ENCODE data around the gene ZNF652. TPM values are rescaled to one million over a fixed set of nuclear protein-coding genes. Genes with fewer than 3 reads are reported as not detected.
"Not testable (repeated sequence)": the region's sequence is repeated elsewhere in the genome, so short reads cannot be mapped to it uniquely, and the experiment has no call there.

ZNF652 gene
- total RNA-seq = 27.5 TPM

DNA sequence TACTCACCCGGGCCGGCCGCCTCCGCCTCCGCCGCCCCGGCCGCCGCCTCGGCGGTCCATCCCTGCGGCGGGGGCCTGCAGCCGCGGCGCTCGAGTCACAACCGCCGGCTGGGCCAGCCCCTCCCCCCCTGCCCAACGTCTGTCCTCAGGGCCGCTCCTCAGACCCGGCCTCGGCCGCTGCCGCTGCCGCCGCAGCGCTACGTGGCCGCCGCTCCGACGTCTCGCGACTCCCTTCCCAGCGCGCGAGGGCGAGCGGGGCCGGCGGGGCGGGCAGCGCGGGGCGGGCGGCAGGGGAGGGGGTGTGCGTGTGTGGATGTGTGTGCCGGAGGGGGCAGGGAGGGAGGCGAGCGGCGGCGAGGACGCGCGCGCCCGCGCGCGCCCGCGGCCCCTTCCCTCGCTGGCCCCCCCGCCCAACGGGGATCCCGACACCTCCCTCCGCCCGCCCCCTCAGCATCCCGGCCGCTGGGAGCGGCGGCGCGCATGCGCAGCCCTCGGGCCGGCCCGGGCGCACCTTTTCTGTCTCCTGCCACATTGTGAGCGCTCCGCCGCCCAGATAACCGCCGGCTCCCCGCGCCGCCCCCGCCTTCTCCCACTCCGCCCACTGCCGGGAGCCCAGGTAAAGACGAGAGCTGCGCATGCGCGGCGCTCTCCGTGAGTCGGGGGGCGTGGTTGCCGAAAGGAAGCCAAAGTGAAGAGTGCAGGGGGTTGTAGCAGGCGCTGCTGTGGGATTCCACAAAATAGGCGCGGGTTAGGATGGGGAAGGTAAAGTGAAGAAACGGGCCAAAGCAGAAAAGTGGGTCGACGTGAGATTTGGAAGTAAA lies at the start of gene ZNF652:
ZNF652 (minus strand) TSS at position 349 of the 821 bp plus-strand sequence. CDS start 44,525 bp downstream, outside the sequence.
- DNase-seq = peak; percentile 78

DNA sequence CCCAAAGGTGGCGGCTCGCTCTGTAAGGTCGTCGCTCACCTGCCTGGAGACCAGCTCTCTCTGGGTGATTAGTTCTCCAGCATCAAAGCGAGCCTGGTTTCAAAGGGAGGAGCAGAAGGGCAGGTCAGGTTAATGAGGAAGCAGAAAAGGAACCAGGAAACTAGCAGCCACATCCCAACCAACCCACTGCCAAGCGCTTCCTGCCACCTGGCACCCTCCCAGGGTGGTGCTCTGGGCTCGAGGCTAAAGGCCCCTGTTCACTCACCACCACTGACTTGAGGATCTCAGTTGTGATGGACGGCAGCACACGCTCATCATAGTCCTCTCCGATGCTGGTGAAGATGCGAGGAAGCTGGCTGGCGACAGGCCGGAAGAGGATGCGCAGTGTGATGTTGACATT lies 47.0 kb upstream of the ZNF652 start:
- no peak for DNase-seq

DNA sequence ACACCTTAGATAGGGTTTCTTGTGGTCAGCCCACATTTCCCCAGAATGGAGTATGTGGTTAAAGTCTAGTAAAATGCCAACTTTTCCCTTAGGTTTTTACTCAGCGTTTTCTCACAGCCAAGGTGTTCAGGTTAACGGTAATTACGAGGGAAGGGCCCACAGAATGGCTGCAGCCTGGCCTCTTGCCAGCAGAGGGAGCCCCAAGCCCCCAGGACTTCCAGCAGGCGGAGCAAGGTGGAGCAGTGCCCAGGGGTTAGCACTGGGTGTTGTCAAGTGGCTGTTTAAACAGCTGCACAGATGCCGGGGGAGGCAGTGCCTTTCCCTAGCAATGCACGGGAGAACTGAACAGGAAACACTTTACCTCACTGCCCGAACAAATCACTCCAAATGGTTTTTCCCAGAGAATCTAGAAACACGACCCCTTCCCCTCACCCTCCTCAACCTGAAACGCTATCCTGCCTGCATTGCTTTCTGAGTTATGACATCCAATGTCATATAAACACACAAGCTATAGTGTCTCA lies 46.0 kb upstream of the ZNF652 start:
- DNase-seq = peak; percentile 50

DNA sequence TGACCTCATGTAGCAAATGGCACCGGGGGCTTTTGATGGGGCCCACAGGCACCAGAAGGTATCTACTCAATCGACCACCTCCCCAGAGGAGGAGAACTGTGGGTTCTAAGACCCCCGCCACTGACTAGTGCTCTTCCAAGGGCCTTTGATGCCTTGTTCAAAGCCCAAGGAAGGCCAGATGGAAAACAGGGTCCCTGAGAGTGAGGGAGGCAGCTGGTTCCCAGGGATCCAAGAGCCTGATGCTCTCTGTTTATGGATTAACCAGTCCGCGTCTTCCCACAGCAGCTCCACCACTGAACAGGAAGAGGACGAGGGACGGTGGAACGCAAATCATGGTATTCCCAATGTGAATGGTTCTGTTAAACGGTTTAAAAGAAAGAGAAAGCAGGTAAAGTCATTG lies 45.0 kb upstream of the ZNF652 start:
- no peak for DNase-seq

DNA sequence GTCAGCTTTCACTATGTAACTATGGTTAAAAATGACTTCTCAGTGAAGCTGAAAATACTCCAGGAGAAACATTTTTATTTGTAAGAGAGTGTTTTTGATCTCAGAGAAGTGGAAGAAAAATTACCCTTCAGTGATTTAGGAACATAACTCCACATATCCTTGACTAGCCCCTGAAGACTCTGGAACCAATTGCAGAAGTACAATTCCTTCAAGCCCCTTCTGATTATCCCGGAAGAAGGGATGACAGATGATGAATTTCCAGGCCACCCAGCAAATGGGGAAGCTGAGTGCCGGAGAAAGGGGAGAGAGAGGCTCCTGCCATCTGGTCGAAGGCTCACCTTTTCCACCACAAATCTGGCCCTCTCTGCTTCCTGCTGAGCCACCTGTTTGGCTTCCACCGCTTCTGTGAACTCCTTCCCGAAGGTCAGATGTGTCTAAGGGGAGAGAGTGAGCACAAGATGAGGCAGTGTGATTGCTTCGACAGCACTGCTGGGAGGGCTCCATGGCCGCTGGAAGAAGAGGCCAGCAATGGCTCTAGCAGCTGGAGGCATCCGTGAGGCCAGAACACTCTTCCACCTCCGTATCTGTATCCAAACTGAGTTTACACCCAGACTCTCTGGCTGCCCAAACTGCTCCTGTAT lies 44.5 kb upstream of the ZNF652 start:
- DNase-seq = peak; percentile 62

DNA sequence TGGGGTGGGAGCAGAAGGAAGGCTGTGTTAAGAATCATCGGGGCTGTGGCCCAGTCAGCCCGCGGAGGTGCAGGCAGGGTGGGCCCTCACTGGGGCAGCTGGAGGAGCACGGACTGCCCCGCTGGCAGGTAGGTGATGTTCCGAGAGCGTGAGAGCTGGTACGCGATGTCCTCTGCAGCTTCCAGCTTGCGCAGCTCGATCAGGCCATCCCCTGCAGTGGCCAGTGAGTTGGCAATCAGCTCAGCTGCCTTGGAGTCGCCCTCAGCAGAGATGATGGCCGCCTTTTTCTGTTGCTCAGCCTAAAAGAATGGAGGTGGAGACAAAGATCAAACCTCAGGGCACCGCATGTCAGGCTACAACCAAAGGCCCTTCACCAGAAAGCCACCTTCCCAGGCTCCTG lies 42.9 kb upstream of the ZNF652 start:
- no peak for DNase-seq

DNA sequence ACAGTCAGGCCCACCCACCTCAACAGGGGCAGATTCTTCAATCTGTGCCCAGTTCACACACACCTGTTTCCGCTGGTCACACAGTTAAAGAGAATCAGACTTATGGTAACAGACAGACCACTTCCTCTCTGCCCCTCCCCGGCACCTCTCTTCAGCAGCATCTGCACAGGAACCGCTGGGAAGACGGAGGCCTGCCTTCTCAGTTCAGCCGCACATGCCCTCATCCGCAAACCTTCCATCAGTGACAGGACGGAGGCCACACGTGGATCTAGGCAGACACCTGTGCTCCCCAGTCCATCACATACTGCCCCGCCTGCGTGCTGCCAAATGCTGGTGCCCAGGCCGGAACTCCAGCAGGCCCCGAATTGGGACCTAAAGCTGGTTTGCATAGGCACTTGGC lies 42.3 kb upstream of the ZNF652 start:
- no peak for DNase-seq

DNA sequence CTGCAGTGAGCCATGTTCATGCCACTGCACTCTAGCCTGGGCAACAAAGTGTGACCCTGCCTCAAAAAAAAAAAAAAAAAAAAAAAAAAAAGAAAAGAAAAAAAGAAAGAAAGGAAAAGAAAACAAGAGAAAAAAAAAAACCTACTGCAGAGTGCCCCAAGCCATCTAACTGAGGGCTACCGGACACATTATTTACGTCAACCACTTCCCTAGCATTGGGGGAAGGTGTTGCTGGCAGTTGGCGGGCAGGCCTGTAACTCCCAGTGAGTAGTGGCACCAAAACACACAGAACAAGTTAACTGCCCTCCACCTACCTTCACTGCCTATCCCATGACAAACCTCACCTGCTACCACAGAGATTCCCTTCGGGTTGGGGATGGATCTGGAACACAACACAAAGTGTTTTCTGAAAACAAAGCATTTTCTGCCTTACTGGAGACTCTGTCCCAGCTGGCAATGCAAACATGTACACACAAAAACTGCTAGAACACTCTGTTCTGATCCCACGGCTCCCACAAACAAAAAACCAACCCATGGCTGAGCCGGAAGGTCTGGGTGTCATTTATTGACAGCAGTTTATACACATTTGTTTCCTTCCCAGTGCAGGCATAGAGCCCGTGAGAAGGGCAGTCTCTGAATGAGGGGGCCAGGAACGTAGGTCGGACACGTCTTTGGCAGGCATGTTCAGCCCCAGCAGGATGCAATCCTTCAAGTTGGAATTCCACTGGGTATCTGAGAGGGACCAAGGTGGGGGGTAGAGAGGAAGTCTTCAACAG lies 41.7 kb upstream of the ZNF652 start:
- DNase-seq = no peak

DNA sequence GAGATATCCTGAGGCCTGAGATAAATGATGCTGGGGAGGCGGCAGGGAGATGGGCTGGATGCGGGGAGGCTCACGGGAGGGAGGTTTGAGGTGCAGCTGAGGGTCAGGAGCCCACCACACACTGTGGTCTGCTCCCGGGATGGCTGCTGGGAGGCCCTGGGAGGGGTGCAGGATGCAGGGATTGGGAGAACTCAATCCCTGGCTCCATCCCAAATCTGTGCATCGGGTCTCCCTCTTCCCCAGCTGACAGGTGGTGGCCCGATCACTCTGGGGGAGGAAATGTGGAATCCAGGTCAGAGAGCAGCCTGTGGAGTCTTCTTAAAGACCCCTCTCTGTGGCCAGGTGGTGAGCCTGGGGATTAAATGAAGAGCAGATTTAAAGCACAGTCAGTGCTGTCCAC lies 40.7 kb upstream of the ZNF652 start:
- DNase-seq = no peak

DNA sequence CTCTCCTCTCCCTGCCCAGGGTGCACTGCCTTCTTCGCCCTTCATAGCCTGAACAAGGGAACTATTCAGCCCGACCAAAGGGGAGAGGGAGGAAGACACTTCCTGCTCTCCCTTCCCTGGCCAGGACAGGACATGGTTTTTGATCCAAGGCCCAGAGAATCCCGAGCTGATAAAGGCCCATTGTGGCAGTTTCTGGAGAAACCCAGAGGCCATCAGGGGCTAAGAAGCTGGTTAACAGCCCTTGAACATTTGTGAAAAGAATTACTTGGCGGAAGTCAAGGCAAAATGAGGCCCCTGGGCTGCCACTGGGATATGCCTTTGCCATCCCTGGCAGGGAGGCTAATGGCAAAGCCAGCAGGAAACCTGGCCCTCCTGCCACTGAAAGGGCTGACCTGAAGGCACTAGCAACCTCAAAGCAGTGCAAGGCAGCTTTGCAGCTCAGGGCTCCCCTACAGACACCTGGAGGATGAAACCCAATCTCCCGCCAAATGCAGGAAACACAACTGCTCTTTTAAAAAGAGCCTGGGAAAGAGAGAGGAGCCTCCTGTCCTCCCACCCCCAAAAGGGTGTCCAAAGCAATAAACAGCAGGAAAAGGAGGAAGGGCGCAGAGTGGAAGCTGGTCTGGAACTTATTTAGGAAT lies 40.0 kb upstream of the ZNF652 start:
- DNase-seq = no peak

DNA sequence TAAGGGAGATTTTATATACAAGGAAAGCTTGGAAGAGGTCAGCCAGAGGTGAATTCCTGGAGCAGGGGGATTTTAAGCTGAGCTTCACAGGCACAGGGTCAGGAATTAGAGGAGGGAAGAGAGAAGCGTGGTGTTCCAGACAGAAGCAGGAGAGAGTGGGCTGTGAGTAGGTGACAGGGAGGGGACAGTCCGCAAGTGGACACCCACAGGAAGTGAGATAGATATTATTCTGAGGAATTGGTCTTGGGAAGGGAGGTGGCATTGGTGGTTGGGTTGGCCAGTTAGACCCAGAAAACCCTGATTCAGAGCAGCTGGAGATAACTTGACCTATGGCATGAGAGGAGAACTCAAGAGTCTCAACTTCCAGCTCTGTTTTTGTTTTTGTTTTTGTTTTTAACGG lies 37.9 kb upstream of the ZNF652 start:
- no peak for DNase-seq

DNA sequence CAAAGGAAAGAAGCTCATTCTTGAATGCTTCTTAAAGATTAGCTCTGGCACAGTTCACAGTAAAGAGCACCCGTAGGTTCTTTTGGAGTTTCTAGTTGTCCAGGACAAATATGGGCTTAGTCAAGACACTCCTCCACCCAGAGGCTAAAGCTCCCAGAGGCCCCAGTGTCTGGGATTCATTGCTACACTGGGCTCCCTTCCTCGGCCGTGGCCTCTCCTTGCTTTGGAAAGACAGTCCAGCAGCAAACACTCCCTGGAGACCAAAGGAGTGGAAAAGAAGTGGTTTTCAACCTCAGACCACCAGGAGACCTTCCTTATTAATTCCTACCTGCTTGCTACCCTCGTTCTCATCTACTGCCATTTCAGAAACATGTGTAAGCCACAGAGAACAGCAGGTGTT lies 35.5 kb upstream of the ZNF652 start:
- DNase-seq = no peak

DNA sequence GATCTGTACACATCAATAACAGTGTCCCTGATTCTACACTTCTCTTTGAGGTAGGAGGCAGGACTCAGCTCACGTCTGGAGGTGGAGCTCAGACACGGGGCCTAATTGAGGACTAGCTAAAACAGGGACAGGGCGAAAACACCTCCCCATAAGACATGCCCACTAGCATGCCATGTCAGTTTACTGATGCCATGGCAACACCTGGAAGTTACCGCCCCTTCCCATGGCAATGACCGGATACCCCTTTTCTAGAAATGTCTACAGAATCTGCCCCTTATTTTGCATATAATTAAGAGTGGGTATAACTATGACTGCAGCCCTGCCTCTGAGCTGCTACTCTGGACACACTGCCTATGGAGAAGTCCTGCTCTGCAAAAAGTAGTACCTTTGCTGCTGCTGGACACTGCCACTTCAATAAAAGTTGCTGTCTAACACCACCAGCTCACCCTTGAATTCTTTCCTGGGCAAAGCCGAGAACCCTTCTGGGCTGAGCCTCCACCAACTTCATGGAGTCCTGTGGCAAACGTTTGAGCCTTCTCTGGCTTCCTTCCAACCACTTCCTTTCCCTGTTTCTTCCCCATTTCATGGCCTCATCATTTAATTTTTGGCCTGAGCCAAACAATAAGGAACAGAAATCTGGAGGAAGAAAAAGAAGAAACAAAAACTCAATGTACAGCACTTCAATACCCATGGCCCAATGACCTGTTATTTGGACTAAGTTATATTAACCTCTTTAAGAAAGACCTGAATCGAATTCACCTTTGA lies 31.6 kb upstream of the ZNF652 start:
- no peak for DNase-seq

DNA sequence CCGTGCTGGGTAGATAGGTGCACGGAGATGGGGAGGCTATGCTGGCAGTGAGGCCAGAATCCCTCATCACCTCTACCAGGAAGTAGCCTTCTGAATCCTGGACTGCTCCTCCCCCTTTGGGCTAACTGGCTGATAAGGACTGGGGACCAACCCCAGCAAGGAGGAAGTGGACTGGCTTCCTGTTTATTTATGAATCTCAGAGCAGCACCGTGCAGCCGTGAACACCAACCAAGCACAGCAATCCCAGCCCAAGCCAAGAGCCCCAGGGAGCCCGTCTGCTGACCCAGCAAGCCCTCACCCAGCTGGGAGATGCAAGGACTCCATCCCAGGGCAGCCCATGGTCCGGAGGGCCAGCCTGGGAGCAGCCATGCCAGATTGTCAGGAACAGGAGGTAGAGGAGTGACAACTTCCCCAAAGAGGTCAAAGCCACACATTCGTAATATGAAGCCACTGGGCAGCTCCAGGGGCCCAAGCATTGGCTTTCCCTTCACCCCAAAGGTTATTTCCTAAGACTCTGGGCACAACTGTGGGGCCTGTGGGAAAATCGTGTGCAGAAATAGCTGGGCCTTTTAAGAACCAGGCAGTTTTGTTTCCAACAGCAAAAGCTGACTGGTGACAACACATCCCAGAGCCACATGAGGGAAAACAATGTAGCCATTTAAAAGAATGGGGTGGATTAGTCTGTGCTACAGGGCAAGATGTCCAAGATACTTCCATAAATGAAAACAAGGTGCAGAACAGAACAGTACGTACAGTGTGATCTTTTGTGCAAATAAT lies 28.7 kb upstream of the ZNF652 start:
- no peak for DNase-seq

DNA sequence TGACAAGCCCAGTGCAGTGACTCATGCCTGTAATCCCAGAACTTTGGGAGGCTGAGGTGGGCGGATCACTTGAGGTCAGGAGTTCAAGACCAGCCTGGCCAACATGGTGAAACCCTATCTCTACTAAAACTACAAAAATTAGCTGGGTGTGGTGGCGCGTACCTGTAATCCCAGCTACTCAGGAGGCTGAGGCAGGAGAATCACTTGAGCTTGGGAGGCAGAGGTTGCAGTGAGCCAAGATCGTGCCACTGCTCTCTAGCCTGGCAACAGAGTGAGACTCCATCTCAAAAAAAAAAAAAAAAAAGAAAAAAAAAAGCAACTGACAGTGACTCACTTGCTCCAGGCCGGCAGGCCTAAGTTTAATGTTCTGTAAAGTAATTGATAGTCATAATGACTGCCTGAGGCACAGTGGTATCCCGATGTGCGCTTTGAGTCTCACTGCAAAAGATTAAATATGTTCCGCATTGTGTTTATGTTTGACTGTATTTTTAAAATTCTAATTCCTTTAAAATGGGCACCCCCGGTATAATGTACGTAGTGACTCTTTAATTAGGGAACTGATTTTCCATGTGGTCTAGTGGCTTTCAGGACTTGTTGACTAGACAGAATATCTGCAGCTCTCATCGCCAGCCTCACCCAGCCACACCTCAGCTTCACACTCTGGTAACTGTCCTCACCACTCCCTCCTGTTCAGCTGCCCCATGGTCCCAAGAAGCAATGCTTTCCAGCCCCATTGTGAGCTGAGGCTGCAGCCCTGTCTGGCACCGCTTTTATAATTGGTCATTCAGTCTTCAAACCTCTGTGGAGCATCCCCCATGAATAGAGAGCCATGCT lies 27.7 kb upstream of the ZNF652 start:
- DNase-seq = not testable (repeated sequence)

DNA sequence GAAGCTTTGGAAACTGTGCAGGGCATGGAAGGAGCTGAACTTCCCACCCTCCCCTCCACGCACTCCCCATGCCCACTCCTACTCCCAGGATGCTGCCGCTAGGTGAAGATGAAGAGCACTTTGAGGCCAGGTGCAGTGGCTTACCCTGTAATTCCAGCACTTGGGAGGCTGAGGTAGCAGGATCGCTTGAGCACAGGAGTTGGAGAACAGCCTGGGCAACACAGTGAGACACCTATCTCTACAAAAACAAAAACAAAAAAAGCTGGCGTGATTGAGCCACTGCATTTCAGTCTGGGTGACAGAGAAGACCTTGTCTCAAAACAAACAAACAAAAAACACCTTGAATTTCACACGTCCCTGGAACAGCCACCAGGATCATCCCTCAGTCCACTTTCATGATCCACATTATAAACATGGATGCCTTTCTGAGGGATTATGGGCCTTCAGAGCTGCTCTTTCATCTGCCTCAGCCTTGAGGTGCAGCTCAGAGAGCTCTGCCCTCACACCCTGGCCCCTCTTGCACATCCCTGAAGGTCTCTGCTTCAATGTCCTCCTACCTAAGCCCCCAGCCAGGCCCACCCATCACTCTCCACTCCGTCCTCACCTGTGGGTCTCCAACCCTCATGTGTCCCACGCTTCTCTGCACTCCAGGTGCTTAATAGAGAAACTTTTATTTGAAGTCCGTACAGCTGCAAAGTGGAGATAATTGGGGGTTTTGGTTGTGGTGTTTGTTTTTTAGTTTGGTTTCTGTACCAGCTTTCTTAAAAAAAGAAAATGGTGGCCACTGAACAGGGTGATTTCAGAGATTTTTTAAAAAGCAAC lies 26.9 kb upstream of the ZNF652 start:
- DNase-seq = no peak

DNA sequence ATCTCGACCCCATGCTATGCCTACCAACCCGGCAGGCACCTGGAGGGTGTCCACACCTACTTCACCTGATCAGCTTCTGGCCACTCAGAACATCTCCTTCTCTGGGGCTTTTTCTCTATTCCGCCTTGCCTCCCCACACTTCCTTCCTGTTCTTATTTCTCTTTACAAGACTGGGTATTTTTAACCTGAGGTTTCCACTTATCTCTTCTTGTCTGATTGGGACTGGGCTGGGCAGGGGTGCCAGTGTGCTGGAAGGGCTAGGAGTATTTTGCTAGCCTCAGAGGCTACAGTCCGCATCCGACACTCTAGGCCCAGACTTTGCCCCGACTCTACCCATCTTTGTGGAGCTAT lies 26.2 kb upstream of the ZNF652 start:
- no peak for DNase-seq

DNA sequence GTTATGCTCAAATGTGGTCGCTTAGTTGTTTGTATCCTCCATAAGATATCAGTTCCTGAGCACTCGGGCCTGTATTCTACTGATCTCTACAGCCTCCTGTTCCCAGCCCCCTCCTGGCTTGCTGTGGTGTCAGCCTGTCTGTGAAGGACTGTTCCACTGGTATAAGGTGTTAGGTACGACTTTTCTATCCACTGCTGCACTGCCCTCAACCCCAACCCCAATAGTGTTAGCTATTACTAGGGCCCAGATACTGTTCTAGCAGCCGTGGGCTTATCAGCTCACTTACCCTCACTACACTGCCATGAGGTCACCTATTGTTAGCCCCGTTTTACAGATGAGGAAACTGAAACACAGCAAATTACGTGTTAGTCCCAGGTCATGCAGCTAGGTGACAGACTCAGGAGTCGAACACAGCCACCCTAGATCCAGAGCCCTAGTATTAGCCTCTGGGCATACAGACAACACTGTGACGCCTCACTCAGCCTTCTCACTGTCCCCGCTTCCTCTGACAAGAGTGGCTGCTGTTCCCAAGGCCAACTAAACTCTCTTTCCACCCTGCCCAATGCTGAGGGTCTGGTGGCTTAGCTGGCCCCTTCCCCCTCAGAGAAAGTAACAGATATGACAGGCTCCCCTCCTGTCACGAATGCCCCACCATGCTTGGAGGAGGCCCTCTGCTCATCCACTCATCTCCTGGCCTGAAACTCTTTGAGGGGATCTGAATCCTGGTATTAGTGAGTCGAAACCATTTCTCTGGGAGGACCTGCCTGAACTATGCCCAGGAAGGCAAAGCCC lies 25.6 kb upstream of the ZNF652 start:
- no peak for DNase-seq
